ENCODE measurements around the gene EPB41L3.

DNA sequence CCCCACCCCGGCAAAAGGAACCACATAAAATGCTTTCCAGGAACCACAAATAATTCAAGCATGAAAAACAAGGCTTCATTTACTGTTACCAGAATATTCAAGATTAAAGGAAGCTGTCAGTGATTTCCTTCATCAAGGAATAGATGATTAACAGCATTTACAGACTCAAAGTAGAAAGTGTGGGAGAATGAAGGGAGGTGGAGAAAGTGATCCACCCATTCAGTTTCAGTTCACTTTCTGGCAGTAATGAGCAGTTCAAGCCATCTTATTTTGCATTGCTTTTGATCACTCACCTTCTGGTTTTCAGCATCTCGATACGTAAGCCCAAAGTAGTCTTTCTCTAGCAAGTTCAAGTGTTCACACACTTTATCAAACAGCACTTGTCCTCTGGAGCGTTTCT is 99.0 kb downstream of the EPB41L3 start:
- TF ChIP-seq, protein P1, sequence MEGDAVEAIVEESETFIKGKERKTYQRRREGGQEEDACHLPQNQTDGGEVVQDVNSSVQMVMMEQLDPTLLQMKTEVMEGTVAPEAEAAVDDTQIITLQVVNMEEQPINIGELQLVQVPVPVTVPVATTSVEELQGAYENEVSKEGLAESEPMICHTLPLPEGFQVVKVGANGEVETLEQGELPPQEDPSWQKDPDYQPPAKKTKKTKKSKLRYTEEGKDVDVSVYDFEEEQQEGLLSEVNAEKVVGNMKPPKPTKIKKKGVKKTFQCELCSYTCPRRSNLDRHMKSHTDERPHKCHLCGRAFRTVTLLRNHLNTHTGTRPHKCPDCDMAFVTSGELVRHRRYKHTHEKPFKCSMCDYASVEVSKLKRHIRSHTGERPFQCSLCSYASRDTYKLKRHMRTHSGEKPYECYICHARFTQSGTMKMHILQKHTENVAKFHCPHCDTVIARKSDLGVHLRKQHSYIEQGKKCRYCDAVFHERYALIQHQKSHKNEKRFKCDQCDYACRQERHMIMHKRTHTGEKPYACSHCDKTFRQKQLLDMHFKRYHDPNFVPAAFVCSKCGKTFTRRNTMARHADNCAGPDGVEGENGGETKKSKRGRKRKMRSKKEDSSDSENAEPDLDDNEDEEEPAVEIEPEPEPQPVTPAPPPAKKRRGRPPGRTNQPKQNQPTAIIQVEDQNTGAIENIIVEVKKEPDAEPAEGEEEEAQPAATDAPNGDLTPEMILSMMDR (IDR thresholded peaks at IDR 0.05) = no peak
- no peak for TF ChIP-seq POLR2A (IDR thresholded peaks at IDR 0.05)
